RWPE2 (cell line): ENCODE measurements around the gene CNTN4.

Source experiments
- ATAC-seq: fragments of 200-7000 bp; cut with Tn5 transposase; 3 replicates; pipeline ENCODE4 v1.9.1; 2021; ENCODE audit warnings: low read depth
- DNase-seq: peaks from one replicate; pipeline ENCODE4 v3.0.0-alpha.2; 2020; ENCODE audit warnings: low spot score
- H3K27ac ChIP-seq: fragments of 450-650 bp; 2 replicates; pipeline ENCODE4 v1.5.1; 2017; ENCODE audit warnings: mild to moderate bottlenecking; ENCODE audit not compliant: poor library complexity, severe bottlenecking
- H3K27me3 ChIP-seq: fragments of 250-450 bp; sonication (Bioruptor Pico); 2 replicates; pipeline ENCODE4 v1.5.1; 2021; ENCODE audit warnings: mild to moderate bottlenecking, moderate library complexity; ENCODE audit not compliant: insufficient read depth, poor library complexity, severe bottlenecking
- H3K36me3 ChIP-seq: fragments of 250-450 bp; sonication (Bioruptor Pico); 2 replicates; pipeline ENCODE4 v1.5.1; 2020; ENCODE audit warnings: low read depth, mild to moderate bottlenecking, moderate library complexity
- H3K4me1 ChIP-seq: fragments of 250-450 bp; sonication (Bioruptor Pico); 2 replicates; pipeline ENCODE4 v1.5.1; 2021; ENCODE audit warnings: mild to moderate bottlenecking, moderate library complexity; ENCODE audit not compliant: insufficient read depth, poor library complexity, severe bottlenecking
- H3K4me3 ChIP-seq: fragments of 250-450 bp; sonication (Bioruptor Pico); 2 replicates; pipeline ENCODE4 v1.5.1; 2021; ENCODE audit warnings: mild to moderate bottlenecking, moderate library complexity; ENCODE audit not compliant: severe bottlenecking
- H3K9me3 ChIP-seq: fragments of 250-450 bp; sonication (Bioruptor Pico); 2 replicates; pipeline ENCODE4 v1.5.1; 2021; ENCODE audit warnings: mild to moderate bottlenecking, moderate library complexity; ENCODE audit not compliant: severe bottlenecking
- CTCF ChIP-seq: fragments of 450-650 bp; IDR thresholded peaks from one replicate; pipeline ENCODE4 v1.5.1; 2017; ENCODE audit warnings: mild to moderate bottlenecking, moderate library complexity; ENCODE audit not compliant: poor library complexity, severe bottlenecking

CNTN4 gene

GRCh38 chr3:2568156-2568555 is 469.5 kb downstream of the CNTN4 start:
- Histone ChIP-seq H3K4me1 (no peaks in the 10 kb centered on the region), H3K27me3 (no peaks in the 10 kb centered on the region), H3K9me3 (peaks cover 5% of the 10 kb centered on the region), H3K4me3 (no peak overlapping the region), H3K27ac (no peak overlapping the region), H3K36me3 (no peaks in the 10 kb centered on the region)
- TF ChIP-seq CTCF, result no peak
- ATAC-seq (no peak), DNase-seq (no peak)

- no peak for TF ChIP-seq CTCF
- ATAC-seq (no peak), DNase-seq (no peak)
- Histone ChIP-seq H3K4me1 (no peaks in the 10 kb centered on the region), H3K9me3 (peaks cover 3% of the 10 kb centered on the region), H3K27ac (no peak overlapping the region), H3K36me3 (no peaks in the 10 kb centered on the region), H3K27me3 (no peaks in the 10 kb centered on the region), H3K4me3 (no peak overlapping the region)
Observed at GRCh38 chr3:2568929-2569328, 470.3 kb downstream of the CNTN4 start.

GRCh38 chr3:2577571-2577970 is 478.9 kb downstream of the CNTN4 start:
- H3K27me3 ChIP-seq, result no peaks in the 10 kb centered on the region
- ATAC-seq, result no peak
- TF ChIP-seq CTCF, result no peak

GRCh38 chr3:2578560-2578959 is 479.9 kb downstream of the CNTN4 start:
- peaks cover 2% of the 10 kb centered on the region for H3K9me3 ChIP-seq

More at GRCh38 chr3:2577571-2577970, 478.9 kb downstream of the CNTN4 start:
- Histone ChIP-seq H3K4me3 (no peak overlapping the region), H3K27ac (no peak overlapping the region), H3K36me3 (no peaks in the 10 kb centered on the region), H3K9me3 (peaks cover 4% of the 10 kb centered on the region), H3K4me1 (no peaks in the 10 kb centered on the region)
- no peak for DNase-seq

More at GRCh38 chr3:2578560-2578959, 479.9 kb downstream of the CNTN4 start:
- DNase-seq (no peak), ATAC-seq (no peak)
- Histone ChIP-seq H3K27me3 (no peaks in the 10 kb centered on the region), H3K4me3 (no peak overlapping the region), H3K4me1 (no peaks in the 10 kb centered on the region), H3K36me3 (no peaks in the 10 kb centered on the region), H3K27ac (no peak overlapping the region)
- no peak for TF ChIP-seq CTCF
